K562 (cell line): ENCODE results near the gene ITGAV. TPM values are rescaled to one million over a fixed set of nuclear protein-coding genes. Genes with fewer than 3 reads are reported as not detected.

Experiments used
- LEF1 ChIP-seq: fragments of 450-650 bp; IDR thresholded peaks from 2 replicates; pipeline ENCODE4 v1.6.1; 2016; ENCODE audit warnings: mild to moderate bottlenecking
- TFE3 ChIP-seq: fragments of 450-650 bp; formaldehyde crosslinking; IDR thresholded peaks from 2 replicates; pipeline ENCODE4 v1.4.0; 2020; ENCODE audit warnings: mild to moderate bottlenecking, mixed read lengths
- ZBTB12 ChIP-seq: fragments of 250-450 bp; sonication (Bioruptor Pico); IDR thresholded peaks from 2 replicates; pipeline ENCODE4 v1.4.0; 2020
- ZNF347 ChIP-seq: fragments of 450-650 bp; formaldehyde crosslinking; IDR thresholded peaks from 2 replicates; pipeline ENCODE4 v1.4.0; 2020; ENCODE audit warnings: low read depth, mild to moderate bottlenecking, moderate library complexity
- polyA plus RNA-seq, 8 experiments: library from polyadenylated mRNA; depleted of rRNA in 4 of 8; stranded (reverse) in 5 of 8; unstranded in 3 of 8; fragments of >200 nt; fragmentation: Nextera tagmentation in 2 of 8; fragmentation: Illumina TruSeq in 1 of 8; extraction: Ambion mirVana in 2 of 8; extraction: Trizol in 1 of 8; gene quantifications; 2 replicates each; pipeline versions ENCODE4 v1.2.1 to v1.2.3, GENCODE V29; 2011 to 2014; ENCODE audit warnings: inconsistent platforms in 1 of 8, missing spikeins in 1 of 8
- total RNA-seq, 7 experiments: library from RNA; depleted of rRNA in 6 of 7; stranded (reverse); fragments of >200 nt in 6 of 7; fragmentation: Illumina TruSeq in 2 of 7; extraction: Trizol in 2 of 7; gene quantifications; 2 replicates each; pipeline versions ENCODE4 v1.2.1 to v1.2.3, GENCODE V29; 2011 to 2021; ENCODE audit warnings: low replicate concordance in 1 of 7
- TF ChIP-seq, protein P1 (sequence below), 2 experiments: IDR thresholded peaks in 1 of 2; conservative IDR thresholded peaks in 1 of 2; 2 replicates each; pipeline ENCODE4 v1.6.1; 2016; ENCODE audit warnings: low read depth in 2 of 2, mild to moderate bottlenecking in 1 of 2, missing compliant biosample characterization in 1 of 2, missing genetic modification characterization in 1 of 2, moderate library complexity in 1 of 2

Gene ITGAV
- total and polyA plus RNA-seq, 9 of the 15 experiments (the other 6 are each of a cell fraction or from before 2014, with no cell fraction given), result 3.7 to 17.7 (median 10.7) TPM

GRCh38 chr2:186728631-186729030 lies 138.8 kb downstream of the ITGAV start (continued):
- TF ChIP-seq ZBTB12 (CRISPR knock-in tag) (no peak), LEF1 (no peak), ZNF347 (no peak), TFE3 (CRISPR knock-in tag) (no peak)
- TF ChIP-seq, protein P1, sequence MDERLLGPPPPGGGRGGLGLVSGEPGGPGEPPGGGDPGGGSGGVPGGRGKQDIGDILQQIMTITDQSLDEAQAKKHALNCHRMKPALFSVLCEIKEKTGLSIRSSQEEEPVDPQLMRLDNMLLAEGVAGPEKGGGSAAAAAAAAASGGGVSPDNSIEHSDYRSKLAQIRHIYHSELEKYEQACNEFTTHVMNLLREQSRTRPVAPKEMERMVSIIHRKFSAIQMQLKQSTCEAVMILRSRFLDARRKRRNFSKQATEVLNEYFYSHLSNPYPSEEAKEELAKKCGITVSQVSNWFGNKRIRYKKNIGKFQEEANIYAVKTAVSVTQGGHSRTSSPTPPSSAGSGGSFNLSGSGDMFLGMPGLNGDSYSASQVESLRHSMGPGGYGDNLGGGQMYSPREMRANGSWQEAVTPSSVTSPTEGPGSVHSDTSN (CRISPR knock-in tag; IDR thresholded peaks at IDR 0.05; ENCODE audit: low read depth), result no peak
- TF ChIP-seq, protein P1 (tag; conservative IDR thresholded peaks at IDR 0.05; ENCODE audit: low read depth), result no peak
- TF ChIP-seq, all 486 proteins: peak for 0

Other genes starting within 250 kb of the ITGAV start
- 121 and 156 TPM in 2 replicates for gene ZC3H15, start 103.8 kb upstream of the ITGAV start, total RNA-seq (2014; rRNA removed)
- 236 and 258 TPM in 2 replicates for gene ZC3H15, start 103.8 kb upstream of the ITGAV start, total RNA-seq (2014; rRNA removed; fragmentation: Illumina TruSeq; extraction: Trizol)
- 196 and 209 TPM in 2 replicates for gene ZC3H15, start 103.8 kb upstream of the ITGAV start, total RNA-seq (2015; rRNA removed; fragmentation: Illumina TruSeq; extraction: Trizol)
- gene ZC3H15, start 103.8 kb upstream of the ITGAV start, total RNA-seq (2021), result 122 and 132 TPM in 2 replicates
- 145 and 211 TPM in 2 replicates for gene ZC3H15, start 103.8 kb upstream of the ITGAV start, polyA plus RNA-seq (2011; rRNA removed)
- gene ZC3H15, start 103.8 kb upstream of the ITGAV start, polyA plus RNA-seq (2014; fragmentation: Illumina TruSeq; extraction: Trizol), result 227 and 286 TPM in 2 replicates
- 100 to 1,000 TPM; 182 to 186 TPM for gene ZC3H15, start 103.8 kb upstream of the ITGAV start, polyA plus RNA-seq (2014; fragmentation: Nextera tagmentation; extraction: Ambion mirVana)
- gene ZC3H15, start 103.8 kb upstream of the ITGAV start, polyA plus RNA-seq (2014; rRNA removed), result 182 and 189 TPM in 2 replicates
- under 0.01 TPM in 1 of 2 replicates, not detected in the other for gene FAM171B, start 104.0 kb downstream of the ITGAV start, total RNA-seq (2014; rRNA removed)
- gene FAM171B, start 104.0 kb downstream of the ITGAV start, total RNA-seq (2014; rRNA removed; fragmentation: Illumina TruSeq; extraction: Trizol), result 0.04 and 0.13 TPM in 2 replicates
- gene FAM171B, start 104.0 kb downstream of the ITGAV start, total RNA-seq (2015; rRNA removed; fragmentation: Illumina TruSeq; extraction: Trizol), result 0.04 TPM in 2 replicates
- 0.07 TPM in 1 of 2 replicates, not detected in the other for gene FAM171B, start 104.0 kb downstream of the ITGAV start, total RNA-seq (2021)
- not detected in 2 replicates for gene FAM171B, start 104.0 kb downstream of the ITGAV start, polyA plus RNA-seq (2011; rRNA removed)
- 0.04 TPM in 1 of 2 replicates, not detected in the other for gene FAM171B, start 104.0 kb downstream of the ITGAV start, polyA plus RNA-seq (2014; fragmentation: Illumina TruSeq; extraction: Trizol)
- gene FAM171B, start 104.0 kb downstream of the ITGAV start, polyA plus RNA-seq (2014; fragmentation: Nextera tagmentation; extraction: Ambion mirVana), result under 1 TPM; 0.01 to 0.03 TPM
- 0.05 TPM in 1 of 2 replicates, not detected in the other for gene FAM171B, start 104.0 kb downstream of the ITGAV start, polyA plus RNA-seq (2014; rRNA removed)